Body of pancreas (tissue), 4 donors: ENCODE results near the gene GRIP1. TPM values are rescaled to one million over a fixed set of nuclear protein-coding genes. Genes with fewer than 3 reads are reported as not detected.
A peak's percentile ranks its signal among the peaks of the same experiment; 100 is the strongest.

ENCODE experiments used
- ATAC-seq: fragments of 150-250 bp; one replicate; pipeline ENCODE4 v1.9.1; 2016
- DNase-seq, 4 donors: peaks; one replicate each; pipeline ENCODE4 v3.0.0-alpha.2; 2019
- H3K27ac ChIP-seq, 4 donors: fragments of 200-600 bp; sonication (generic); 1 replicate in 3 of 4; 2 replicates in 1 of 4; pipeline versions ENCODE4 v1.5.1 to v1.6.1; 2016 to 2019; ENCODE audit warnings: mild to moderate bottlenecking in 1 of 4, mixed read lengths in 1 of 4, moderate library complexity in 1 of 4
- H3K27me3 ChIP-seq, 2 donors: fragments of 200-600 bp; sonication (generic); one replicate each; pipeline ENCODE4 v1.6.0; 2016; ENCODE audit warnings: mild to moderate bottlenecking in 1 of 2
- H3K36me3 ChIP-seq, 2 donors: fragments of 200-600 bp; sonication (generic); replicated peaks in 1 of 2; 2 replicates each; pipeline ENCODE4 v1.5.1; 2016; ENCODE audit warnings: low read depth in 2 of 2; ENCODE audit not compliant: insufficient read depth in 1 of 2
- H3K4me1 ChIP-seq: fragments of 200-600 bp; sonication (generic); one replicate; pipeline ENCODE4 v1.6.0; 2016
- H3K4me3 ChIP-seq, 2 donors: fragments of 200-600 bp; sonication (generic); 1 replicate in 1 of 2; 2 replicates in 1 of 2; pipeline ENCODE4 v1.5.1; 2016 to 2019
- H3K9me3 ChIP-seq, 3 donors: fragments of 200-600 bp; sonication (generic); 1 replicate in 2 of 3; 2 replicates in 1 of 3; pipeline ENCODE4 v1.5.1; 2016
- CTCF ChIP-seq, 7 experiments: fragments of 450-650 bp in 4 of 7; fragments of 200-600 bp in 3 of 7; sonication (generic) in 3 of 7; IDR thresholded peaks; one replicate each; pipeline ENCODE4 v1.5.1; 2016 to 2019; ENCODE audit warnings: antibody characterized with exemption in 7 of 7
- POLR2A ChIP-seq, 3 donors: fragments of 450-650 bp; IDR thresholded peaks; one replicate each; pipeline ENCODE4 v1.6.1; 2016; ENCODE audit warnings: antibody characterized with exemption in 3 of 3, mild to moderate bottlenecking in 2 of 3
- WGBS, 2 donors: methylation state at CpG; one replicate each; pipeline ENCODE4 v1.1.5; 2017; 5-methylcytosine and 5-hydroxymethylcytosine counted together
- intact Hi-C: fragments of 100-400 bp; cut with DNase I; formaldehyde crosslinking; loops from one replicate; pipeline ENCODE4 v1.15.1; 2023
- total RNA-seq, 2 donors: library from RNA; depleted of rRNA; stranded (reverse); fragments of >200 nt; gene quantifications; one replicate each; pipeline ENCODE4 v1.1.0, GENCODE V29; 2016

Gene GRIP1
- total RNA-seq, 2 donors from 2014 or later: 7.5 to 17.8 TPM

DNA sequence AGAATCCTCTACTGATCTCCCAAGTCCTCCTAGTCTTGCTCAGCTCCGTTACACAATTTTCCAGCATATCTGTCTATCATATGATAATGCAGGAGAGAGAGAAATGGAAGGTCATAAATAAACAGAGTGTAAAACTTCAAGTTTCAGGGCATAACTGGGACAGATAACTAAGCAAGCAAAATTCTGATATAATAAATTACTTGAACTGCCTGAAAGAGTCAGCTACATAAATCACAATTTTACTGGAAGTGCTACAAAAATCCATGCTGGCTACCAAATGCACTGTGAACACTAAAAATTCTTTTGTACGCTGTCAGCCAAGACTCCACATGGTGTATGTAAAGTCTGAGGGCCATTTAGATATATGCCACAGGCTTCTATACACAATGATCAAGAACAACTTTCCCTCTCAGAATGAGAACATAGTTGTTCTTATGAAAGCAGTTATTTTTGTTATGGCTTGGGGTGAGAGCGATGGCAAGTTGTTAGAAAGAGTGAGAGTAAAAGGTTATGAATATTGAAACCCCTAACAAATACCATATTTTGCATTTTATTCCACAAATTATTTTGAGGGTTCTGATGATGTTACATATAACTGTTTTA lies 41.1 kb downstream of the GRIP1 start:
- Histone ChIP-seq H3K27ac (no peak overlapping the region), H3K4me3 (no peak overlapping the region), H3K27me3 (no peaks in the 10 kb centered on the region), H3K9me3 (no peaks in the 10 kb centered on the region), H3K4me1 (peaks cover 4% of the 10 kb centered on the region), H3K36me3 (no peaks in the 10 kb centered on the region)
- no peak for DNase-seq
- TF ChIP-seq CTCF (IDR thresholded peaks at IDR 0.05): no peak
- no peak for TF ChIP-seq POLR2A (IDR thresholded peaks at IDR 0.05)
- intact Hi-C loops: no loop called here
- 71 to 73% methylated on average over 3 of the region's 3 CpGs for WGBS, 2 donors
- ATAC-seq: no peak

DNA sequence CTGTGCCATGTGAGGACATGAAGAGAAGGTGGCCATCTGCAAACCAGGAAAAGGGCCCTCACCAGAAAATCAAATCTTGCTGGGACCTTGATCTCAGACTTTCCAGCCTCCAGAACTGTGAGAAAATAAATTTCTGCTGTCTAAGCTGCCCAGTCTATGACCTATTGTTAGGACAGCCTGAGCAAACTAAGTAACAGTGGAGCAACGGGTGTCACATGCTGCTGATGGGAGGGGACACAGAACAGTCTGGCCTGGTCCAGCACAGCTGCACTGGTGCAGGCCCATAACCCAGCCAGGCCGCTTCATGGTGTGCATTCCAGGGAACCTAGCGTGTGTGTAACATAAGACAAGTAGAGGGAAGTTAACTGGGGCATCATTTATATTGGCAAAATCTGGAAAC lies 42.1 kb downstream of the GRIP1 start:
- no peak overlapping the region for H3K27ac ChIP-seq
- no peaks in the 10 kb centered on the region for H3K36me3 ChIP-seq
- DNase-seq: peak; percentile 15 to 73 (median 62)
- H3K4me1 ChIP-seq: peaks cover 4% of the 10 kb centered on the region
- no peaks in the 10 kb centered on the region for H3K27me3 ChIP-seq
- TF ChIP-seq CTCF (IDR thresholded peaks at IDR 0.05): no peak
- no peak for TF ChIP-seq POLR2A (IDR thresholded peaks at IDR 0.05)
- H3K4me3 ChIP-seq: no peak overlapping the region
- intact Hi-C loops: no loop called here
- ATAC-seq: peak; percentile 69
- H3K9me3 ChIP-seq: no peaks in the 10 kb centered on the region
- WGBS, 2 donors: 66 to 73% methylated on average over 3 of the region's 3 CpGs

GRCh38 chr12:66633676-66634075 lies 45.2 kb downstream of the GRIP1 start:
- no peak for DNase-seq
- no peaks in the 10 kb centered on the region for H3K27me3 ChIP-seq
- H3K36me3 ChIP-seq: no peaks in the 10 kb centered on the region
- 32 to 41% methylated on average over 1 of the region's 1 CpG for WGBS, 2 donors
- no peak overlapping the region for H3K27ac ChIP-seq
- intact Hi-C loops: no loop called here
- no peak overlapping the region for H3K4me3 ChIP-seq
- H3K9me3 ChIP-seq: no peaks in the 10 kb centered on the region
- H3K4me1 ChIP-seq: peaks cover 29% of the 10 kb centered on the region
- no peak for ATAC-seq
- TF ChIP-seq POLR2A (IDR thresholded peaks at IDR 0.05) (no peak), CTCF (IDR thresholded peaks at IDR 0.05) (no peak)

GRCh38 chr12:66629138-66629870 lies 49.6 kb downstream of the GRIP1 start:
- TF ChIP-seq CTCF (IDR thresholded peaks at IDR 0.05) (no peak), POLR2A (IDR thresholded peaks at IDR 0.05) (no peak)
- H3K27me3 ChIP-seq: no peaks in the 10 kb centered on the region
- peaks cover 31% of the 10 kb centered on the region for H3K4me1 ChIP-seq
- H3K9me3 ChIP-seq: no peaks in the 10 kb centered on the region
- peak in 3 of 4 donors; percentile 39 to 41 (median 39) for DNase-seq
- no peaks in the 10 kb centered on the region for H3K36me3 ChIP-seq
- 18 to 24% methylated on average over 5 of the region's 5 CpGs for WGBS, 2 donors
- no peak overlapping the region for H3K4me3 ChIP-seq
- peak; percentile 78 for ATAC-seq
- intact Hi-C loops: no loop called here
- H3K27ac ChIP-seq: peak overlapping the region in 3 of 4 donors; percentile 2 to 39 (median 27)

DNA sequence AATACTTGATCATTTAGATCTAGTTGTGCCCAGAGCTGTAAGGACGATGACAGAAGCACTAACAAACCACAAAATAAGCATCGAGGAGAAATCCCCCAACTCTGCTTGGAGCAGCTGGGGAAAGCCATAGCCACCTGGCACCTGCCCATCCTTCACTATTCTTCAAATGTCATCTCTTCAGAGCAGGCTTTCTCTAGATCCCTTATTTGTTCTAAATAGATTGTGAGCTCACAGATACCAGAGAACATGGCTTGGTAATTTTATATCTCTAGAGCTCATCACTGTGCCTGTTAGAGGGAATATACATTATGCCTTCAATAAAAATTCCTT lies 50.9 kb downstream of the GRIP1 start:
- no peak overlapping the region for H3K4me3 ChIP-seq

More for the DNA sequence above, 50.9 kb downstream of the GRIP1 start:
- Histone ChIP-seq H3K36me3 (no peaks in the 10 kb centered on the region), H3K27me3 (no peaks in the 10 kb centered on the region), H3K9me3 (no peaks in the 10 kb centered on the region), H3K27ac (peak overlapping the region in 1 of 4 donors; percentile 11), H3K4me1 (peaks cover 31% of the 10 kb centered on the region)
- intact Hi-C loops: no loop called here
- ATAC-seq (no peak), DNase-seq (no peak)
- TF ChIP-seq CTCF (IDR thresholded peaks at IDR 0.05): no peak
- no peak for TF ChIP-seq POLR2A (IDR thresholded peaks at IDR 0.05)
- whole genome bisulfite sequencing, 2 donors: 84 to 85% methylated on average over 2 of the region's 2 CpGs
